Breast epithelium (tissue), 3 donors: ENCODE measurements around the gene HEATR1.

Experiments
- POLR2A ChIP-seq: fragments of 450-650 bp; IDR thresholded peaks from one replicate; pipeline ENCODE4 v1.6.1; 2016; ENCODE audit warnings: antibody characterized with exemption, mild to moderate bottlenecking, moderate library complexity
- TF ChIP-seq, protein P1 (sequence below), 3 donors: fragments of 450-650 bp; IDR thresholded peaks; one replicate each; pipeline ENCODE4 v1.5.1; 2016 to 2017; ENCODE audit warnings: antibody characterized with exemption in 3 of 3, mild to moderate bottlenecking in 3 of 3, moderate library complexity in 3 of 3

DNA sequence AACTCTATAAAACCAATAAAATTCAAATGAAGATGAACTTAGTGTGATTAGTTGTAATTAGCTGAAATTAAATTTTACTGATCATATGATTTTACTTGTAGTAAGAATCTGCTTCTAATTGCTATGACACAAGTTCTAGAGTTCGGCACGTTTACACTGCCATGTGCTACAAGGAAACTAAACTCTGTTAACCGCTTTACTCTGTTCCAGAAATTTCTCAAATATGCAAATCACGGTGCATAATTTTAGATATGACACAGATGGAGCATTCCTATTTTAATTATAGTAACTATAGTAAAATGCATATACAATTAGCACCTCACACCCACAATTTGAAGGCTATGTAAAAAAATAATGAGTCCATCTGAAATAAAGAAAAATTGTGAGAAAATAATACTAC is 14.8 kb downstream of the HEATR1 start:
- TF ChIP-seq POLR2A, result no peak
- TF ChIP-seq, protein P1, sequence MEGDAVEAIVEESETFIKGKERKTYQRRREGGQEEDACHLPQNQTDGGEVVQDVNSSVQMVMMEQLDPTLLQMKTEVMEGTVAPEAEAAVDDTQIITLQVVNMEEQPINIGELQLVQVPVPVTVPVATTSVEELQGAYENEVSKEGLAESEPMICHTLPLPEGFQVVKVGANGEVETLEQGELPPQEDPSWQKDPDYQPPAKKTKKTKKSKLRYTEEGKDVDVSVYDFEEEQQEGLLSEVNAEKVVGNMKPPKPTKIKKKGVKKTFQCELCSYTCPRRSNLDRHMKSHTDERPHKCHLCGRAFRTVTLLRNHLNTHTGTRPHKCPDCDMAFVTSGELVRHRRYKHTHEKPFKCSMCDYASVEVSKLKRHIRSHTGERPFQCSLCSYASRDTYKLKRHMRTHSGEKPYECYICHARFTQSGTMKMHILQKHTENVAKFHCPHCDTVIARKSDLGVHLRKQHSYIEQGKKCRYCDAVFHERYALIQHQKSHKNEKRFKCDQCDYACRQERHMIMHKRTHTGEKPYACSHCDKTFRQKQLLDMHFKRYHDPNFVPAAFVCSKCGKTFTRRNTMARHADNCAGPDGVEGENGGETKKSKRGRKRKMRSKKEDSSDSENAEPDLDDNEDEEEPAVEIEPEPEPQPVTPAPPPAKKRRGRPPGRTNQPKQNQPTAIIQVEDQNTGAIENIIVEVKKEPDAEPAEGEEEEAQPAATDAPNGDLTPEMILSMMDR (IDR thresholded peaks at IDR 0.05), result no peak
